HG02938 (cell line): ENCODE results near the gene TLCD4.

Experiments used
- ATAC-seq: cut with Tn5 transposase; IDR thresholded peaks from one replicate; pipeline ENCODE4 v1.9.1; 2021; ENCODE audit warnings: mild to moderate bottlenecking, moderate library complexity; ENCODE audit not compliant: unreplicated experiment

The TLCD4 gene

GRCh38 chr1:95094923-95095322 lies 22.2 kb upstream of the TLCD4 start:
- no peak for ATAC-seq

- ATAC-seq, result peak; percentile 91
Observed at GRCh38 chr1:95095833-95096217, 21.3 kb upstream of the TLCD4 start.

GRCh38 chr1:95096218-95096841 lies 20.8 kb upstream of the TLCD4 start:
- no peak for ATAC-seq

DNA sequence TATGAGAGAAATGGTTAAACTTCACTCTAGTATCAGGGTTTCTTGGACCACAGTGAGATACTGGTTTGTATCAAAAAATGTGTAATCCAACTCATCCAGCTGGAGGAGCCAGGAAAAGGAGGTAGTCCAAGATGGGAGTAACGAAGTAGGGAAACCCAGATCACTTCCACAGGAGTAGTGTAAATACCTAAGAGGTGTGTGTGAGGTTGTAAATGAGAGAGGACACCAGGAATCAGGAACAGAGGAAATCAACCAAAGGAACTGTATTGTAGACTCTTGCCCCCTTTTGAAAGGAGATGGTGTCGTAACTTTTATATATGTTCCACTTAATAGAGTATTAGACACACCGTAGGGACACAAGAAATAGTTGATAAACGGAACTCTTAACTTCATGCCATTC lies 19.7 kb upstream of the TLCD4 start:
- ATAC-seq, result no peak

DNA sequence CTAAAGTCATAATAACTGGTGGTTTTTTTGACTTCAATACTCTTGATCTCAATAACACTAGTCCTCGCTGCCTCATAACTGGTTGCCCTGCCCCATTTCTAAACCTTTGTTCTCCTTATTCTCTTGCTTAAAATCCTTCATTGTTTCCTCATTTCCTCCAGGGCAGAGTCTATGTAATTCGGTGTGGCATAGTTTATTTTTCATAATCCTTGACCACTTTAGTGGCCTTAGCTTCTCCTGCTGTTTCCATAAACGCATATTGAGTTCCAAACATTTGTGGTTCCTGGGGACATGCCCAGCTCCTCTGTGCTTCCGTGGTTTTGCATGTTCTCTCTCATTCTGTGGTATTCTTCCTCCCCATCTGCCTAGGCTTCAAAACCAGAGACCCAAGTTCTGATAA lies 19.0 kb upstream of the TLCD4 start:
- no peak for ATAC-seq

- ATAC-seq, result no peak
Observed at GRCh38 chr1:95108792-95109191, 8.4 kb upstream of the TLCD4 start.

GRCh38 chr1:95111014-95111413 lies 6.1 kb upstream of the TLCD4 start:
- ATAC-seq, result no peak

DNA sequence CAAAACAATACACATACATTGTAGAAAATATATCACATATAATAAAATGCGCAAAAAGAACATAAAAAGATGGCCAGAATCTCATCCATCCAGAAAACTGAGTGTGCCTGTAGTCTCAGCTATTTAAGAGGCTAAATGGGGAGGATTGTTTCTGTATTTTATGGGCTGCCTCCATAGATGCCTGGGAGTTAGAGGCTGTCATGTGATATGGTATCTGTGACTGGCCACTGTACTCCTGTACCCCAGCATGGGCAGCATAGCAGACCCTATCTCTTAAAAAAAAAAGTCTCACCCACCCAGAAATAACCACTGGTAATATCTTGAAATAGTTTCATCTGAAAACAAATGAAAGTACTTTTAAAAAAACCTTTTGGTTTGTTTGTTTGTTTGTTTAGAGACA lies 3.5 kb upstream of the TLCD4 start:
- no peak for ATAC-seq

- ATAC-seq, result no peak
Observed at GRCh38 chr1:95115708-95116137, 1.4 kb upstream of the TLCD4 start.

GRCh38 chr1:95116580-95117206 lies 462 bp upstream of the TLCD4 start:
- peak; percentile 69 for ATAC-seq

DNA sequence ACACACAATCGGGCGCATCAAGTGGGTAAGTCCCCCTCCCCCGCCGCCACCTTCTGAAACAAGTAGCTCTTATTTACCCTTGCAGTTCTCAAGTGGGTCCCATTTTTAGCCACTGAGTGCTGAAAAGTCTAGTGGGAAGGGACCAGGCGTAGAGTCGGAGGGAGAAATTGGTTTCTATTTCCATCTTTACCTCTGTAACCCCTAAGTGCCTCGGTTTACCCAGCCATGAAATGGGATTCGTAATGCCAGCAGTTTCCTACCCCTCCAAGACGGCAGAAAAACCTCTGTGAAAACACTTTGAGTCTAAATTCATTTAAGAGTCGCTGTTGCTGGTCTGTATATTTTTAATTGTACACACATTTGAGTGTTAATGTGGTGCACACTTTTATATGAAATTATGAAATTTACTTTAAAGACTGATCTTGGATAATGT lies 928 bp downstream of the TLCD4 start:
- no peak for ATAC-seq

- ATAC-seq, result no peak
Observed at GRCh38 chr1:95118710-95119109, 1.6 kb downstream of the TLCD4 start.

DNA sequence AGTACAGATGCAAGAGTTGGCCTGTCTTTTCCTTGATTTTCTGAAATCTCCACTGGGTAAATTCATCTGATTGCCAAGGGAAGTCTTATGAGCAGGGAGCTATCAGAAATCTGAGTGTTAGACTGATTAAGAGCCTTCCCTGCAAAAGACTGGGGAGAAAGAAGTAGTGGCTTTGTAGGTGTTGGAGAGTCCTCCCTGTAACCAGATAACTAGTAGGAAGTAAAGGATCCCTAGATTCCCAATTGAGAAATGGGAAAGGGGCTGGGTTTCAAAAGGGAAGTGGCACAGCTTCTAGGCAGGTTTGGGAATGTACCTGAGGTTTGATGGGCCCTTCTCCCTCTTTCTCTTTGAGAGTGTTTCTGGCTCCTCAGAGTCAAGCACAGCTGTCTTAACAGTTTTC lies 2.1 kb downstream of the TLCD4 start:
- ATAC-seq, result no peak

- ATAC-seq, result no peak
Observed at GRCh38 chr1:95122151-95122697, 5.1 kb downstream of the TLCD4 start.

DNA sequence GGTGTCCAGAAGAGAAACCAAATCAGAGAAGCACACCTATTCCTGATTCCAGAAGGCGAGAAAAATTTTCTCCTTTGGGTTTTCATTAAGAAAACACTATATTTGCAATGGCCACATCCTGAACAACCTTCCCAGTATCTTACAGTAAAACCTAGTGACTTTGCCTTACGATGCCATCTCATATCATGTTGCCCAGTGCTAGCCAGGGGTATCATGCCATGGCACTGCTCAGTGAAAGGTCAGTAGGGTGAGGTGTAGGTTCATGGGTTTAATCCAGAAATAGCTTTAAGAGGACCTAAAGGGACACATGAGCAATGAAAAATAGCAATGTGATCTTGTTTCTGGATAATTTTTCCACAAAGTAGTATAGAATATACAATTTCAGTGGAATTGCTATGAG lies 7.2 kb downstream of the TLCD4 start:
- ATAC-seq, result no peak

DNA sequence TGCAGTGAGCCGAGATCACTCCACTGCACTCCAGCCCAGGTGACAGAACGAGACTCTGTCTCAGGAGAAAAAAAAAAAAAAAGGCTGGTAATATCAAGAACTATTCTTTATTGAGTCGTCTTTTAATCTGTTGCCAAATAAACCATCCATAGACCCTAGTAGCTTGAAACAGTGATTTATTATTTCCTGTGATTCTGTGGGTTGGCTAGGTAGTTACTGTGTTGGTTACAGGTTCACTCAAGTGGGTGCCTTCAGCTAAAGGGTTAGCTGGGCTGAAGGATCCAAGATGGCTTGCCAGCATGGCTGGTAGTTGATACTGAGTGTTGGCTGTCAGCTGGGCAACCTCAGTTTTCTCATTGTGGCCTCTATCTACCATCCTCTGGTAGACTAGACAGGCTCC lies 9.2 kb downstream of the TLCD4 start:
- ATAC-seq, result no peak

- no peak for ATAC-seq
Observed at GRCh38 chr1:95126846-95127245, 9.7 kb downstream of the TLCD4 start.

DNA sequence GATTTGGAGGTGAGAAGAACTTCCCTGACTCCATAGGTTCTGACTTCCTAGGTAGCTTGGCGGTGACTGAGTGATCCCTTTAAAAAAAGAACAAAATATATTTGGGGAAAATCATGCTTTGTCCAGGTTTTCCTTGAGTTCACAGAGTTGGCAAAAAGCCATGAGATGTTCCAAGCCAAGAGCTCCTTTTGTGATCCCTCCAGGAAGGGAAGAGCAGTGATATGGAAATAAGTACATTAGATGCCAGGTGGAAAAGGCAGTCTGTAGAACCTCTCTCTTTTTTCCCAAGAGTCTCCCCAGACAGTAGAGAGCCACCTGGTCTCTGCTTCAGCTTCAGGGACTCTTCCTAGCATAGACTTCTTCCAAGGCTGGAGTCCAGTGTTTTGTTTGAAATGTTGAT lies 10.2 kb downstream of the TLCD4 start:
- no peak for ATAC-seq

DNA sequence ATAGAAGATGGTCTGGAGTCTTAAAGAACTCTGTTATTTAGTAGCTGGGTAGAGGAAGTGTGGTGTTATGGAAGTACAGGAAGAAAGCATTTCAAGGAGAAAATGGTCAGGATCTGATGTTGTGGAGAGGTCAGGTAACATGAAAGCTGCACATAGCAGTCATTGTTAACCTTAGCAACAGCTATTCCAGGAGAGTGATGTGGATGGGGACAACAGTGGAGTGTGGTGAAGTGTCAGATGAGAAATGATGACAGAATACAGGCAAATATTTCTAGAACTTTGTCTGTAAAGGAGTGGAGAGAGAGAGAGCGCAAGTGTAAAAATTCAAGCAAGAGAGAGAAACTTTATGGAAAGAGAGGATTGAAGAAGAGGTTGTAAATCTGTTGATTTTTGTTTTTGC lies 15.6 kb downstream of the TLCD4 start:
- ATAC-seq, result no peak

- no peak for ATAC-seq
Observed at GRCh38 chr1:95133687-95134086, 16.5 kb downstream of the TLCD4 start.

DNA sequence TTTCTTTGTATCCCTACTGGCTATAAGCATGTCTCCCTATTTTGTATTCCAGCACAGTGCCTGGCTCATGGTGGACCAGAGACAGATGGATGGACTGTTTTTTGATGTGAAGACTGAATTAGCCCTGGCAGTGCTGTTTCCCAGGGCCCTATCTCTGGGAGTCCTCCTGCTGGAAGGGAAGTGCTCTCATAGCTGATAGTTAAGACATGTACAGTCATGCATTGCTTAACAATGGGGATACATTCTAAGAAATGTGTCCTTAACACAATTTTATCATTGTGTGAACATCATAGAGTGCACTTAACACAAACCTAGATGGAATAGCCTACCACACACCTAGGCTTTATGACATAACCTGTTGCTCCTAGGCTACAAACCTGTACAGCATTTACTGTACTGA lies 21.1 kb downstream of the TLCD4 start:
- ATAC-seq, result no peak

GRCh38 chr1:95139039-95139438 lies 21.9 kb downstream of the TLCD4 start:
- no peak for ATAC-seq

DNA sequence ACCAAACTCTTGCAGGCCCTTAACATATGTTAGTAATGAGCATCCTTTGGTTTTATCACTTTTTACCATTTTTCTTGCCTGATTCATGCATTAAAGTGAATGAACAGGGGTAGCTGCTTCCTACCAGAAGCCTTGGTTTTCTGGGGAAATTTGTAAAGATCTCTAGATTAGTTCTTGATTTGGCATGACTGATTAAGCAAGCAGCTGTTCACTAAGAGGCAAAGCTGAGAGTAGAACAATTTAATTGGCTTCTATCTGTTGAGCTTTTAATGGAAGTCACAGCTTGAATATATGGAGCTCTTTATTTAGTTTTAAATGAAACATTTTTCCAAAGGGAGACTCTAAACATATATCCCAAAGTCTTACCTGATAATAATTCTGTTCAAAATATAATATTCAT lies 23.6 kb downstream of the TLCD4 start:
- no peak for ATAC-seq
